Tibial artery (tissue), 4 donors: ENCODE measurements around the gene TNS3.

Experiments
- DNase-seq, 2 donors: peaks; one replicate each; pipeline ENCODE4 v3.0.0-alpha.2; 2019
- H3K27ac ChIP-seq, 2 donors: fragments of 200-600 bp; sonication (generic) in 1 of 2; 1 replicate in 1 of 2; 2 replicates in 1 of 2; pipeline ENCODE4 v1.5.1; 2018 to 2019; ENCODE audit warnings: mild to moderate bottlenecking in 1 of 2
- H3K27me3 ChIP-seq, 2 donors: fragments of 200-600 bp; sonication (generic) in 1 of 2; one replicate each; pipeline versions ENCODE4 v1.5.1 to v1.6.0; 2016 to 2019
- H3K36me3 ChIP-seq, 3 donors: fragments of 200-600 bp; sonication (generic) in 2 of 3; one replicate each; pipeline ENCODE4 v1.5.1; 2016 to 2019; ENCODE audit warnings: mild to moderate bottlenecking in 2 of 3
- H3K4me1 ChIP-seq, 4 donors: fragments of 200-600 bp; sonication (generic) in 2 of 4; 1 replicate in 3 of 4; 2 replicates in 1 of 4; pipeline ENCODE4 v1.5.1; 2016 to 2019
- H3K4me3 ChIP-seq, 2 donors: fragments of 200-600 bp; sonication (generic) in 1 of 2; 1 replicate in 1 of 2; 2 replicates in 1 of 2; pipeline ENCODE4 v1.5.1; 2018 to 2019; ENCODE audit warnings: mild to moderate bottlenecking in 2 of 2
- H3K9me3 ChIP-seq, 3 donors: fragments of 200-600 bp; sonication (generic) in 1 of 3; one replicate each; pipeline ENCODE4 v1.5.1; 2016 to 2019
- intact Hi-C: fragments of 100-400 bp; cut with DNase I; formaldehyde crosslinking; loops from one replicate; pipeline ENCODE4 v1.15.0; 2023; ENCODE audit warnings: low total_unique reads
- TF ChIP-seq, protein P1 (sequence below), 2 experiments: fragments of 200-600 bp in 1 of 2; fragments of 450-650 bp in 1 of 2; IDR thresholded peaks; one replicate each; pipeline ENCODE4 v1.5.1; 2017 to 2019; ENCODE audit warnings: antibody characterized with exemption in 2 of 2, mild to moderate bottlenecking in 1 of 2, moderate library complexity in 1 of 2

TNS3 gene

DNA sequence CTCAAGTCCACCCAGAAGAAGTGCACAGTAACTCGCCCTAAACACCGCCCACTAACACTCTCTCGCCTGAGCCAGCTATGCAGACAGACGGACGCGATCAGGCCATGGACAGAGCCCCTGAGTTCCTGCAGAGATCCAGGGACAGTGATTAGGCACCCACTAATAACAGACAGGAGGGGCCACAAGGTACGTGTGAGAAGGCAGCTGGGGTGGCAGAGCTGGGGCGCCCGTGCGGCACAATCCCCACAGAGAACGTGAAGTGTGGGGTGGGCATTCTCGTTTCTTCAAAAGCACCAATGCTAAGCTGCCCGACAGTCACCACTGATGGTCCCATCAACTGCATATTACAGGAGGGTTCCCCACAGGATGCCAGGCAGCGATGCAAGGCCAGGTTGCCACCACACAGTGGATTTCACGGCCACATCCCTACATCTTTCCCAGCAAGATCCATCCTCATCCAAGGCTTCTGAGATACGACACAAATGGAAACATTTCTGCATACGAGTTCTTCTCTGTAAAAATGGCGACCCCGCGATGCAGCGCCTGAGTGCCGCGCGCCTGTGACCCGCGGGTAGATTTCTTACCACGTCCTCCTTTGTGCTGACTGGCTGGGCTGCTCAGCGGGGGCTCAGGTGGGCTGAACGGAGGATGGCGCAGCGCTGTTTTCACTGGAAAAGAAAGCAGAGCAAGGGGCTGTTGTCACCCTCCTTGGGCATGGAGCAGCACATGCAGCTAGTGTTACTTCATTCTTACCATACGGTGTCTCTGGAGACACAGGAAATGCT, 237.5 kb downstream of the TNS3 start:
- H3K27ac ChIP-seq = no peak overlapping the region
- H3K36me3 ChIP-seq = peaks cover 10 to 23% (median 19%) of the 10 kb centered on the region in 3 donors
- no peaks in the 10 kb centered on the region for H3K4me1 ChIP-seq
- no peaks in the 10 kb centered on the region for H3K27me3 ChIP-seq
- intact Hi-C loops = no loop called here
- TF ChIP-seq, protein P1, sequence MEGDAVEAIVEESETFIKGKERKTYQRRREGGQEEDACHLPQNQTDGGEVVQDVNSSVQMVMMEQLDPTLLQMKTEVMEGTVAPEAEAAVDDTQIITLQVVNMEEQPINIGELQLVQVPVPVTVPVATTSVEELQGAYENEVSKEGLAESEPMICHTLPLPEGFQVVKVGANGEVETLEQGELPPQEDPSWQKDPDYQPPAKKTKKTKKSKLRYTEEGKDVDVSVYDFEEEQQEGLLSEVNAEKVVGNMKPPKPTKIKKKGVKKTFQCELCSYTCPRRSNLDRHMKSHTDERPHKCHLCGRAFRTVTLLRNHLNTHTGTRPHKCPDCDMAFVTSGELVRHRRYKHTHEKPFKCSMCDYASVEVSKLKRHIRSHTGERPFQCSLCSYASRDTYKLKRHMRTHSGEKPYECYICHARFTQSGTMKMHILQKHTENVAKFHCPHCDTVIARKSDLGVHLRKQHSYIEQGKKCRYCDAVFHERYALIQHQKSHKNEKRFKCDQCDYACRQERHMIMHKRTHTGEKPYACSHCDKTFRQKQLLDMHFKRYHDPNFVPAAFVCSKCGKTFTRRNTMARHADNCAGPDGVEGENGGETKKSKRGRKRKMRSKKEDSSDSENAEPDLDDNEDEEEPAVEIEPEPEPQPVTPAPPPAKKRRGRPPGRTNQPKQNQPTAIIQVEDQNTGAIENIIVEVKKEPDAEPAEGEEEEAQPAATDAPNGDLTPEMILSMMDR (IDR thresholded peaks at IDR 0.05) = no peak
- DNase-seq = no peak
- H3K4me3 ChIP-seq = no peak overlapping the region
- no peaks in the 10 kb centered on the region for H3K9me3 ChIP-seq

DNA sequence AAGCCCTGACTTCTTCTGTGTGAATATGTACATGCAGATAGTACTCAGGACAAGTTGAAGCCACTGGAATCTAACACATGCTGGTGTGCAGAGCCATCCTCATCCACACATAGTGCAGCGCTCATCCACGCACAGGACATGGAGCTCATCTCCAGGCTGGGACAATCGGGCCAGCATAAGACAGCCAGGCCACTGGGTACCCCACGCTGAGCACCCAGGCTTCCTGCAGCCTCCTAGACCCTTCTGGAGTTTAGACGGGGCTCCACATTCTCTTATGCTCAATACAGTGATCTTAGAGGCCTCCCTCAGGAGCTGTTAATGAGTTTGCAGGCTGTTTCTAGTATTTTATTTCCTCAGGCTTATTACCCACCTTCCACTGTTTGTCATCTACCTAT, 238.9 kb downstream of the TNS3 start:
- Histone ChIP-seq H3K4me1 (no peaks in the 10 kb centered on the region), H3K4me3 (no peak overlapping the region), H3K27ac (no peak overlapping the region), H3K36me3 (peaks cover 10 to 23% (median 19%) of the 10 kb centered on the region in 3 donors), H3K9me3 (no peaks in the 10 kb centered on the region), H3K27me3 (no peaks in the 10 kb centered on the region)
- no peak for DNase-seq
- intact Hi-C loops = no loop called here
- TF ChIP-seq, protein P1 (IDR thresholded peaks at IDR 0.05) = no peak

DNA sequence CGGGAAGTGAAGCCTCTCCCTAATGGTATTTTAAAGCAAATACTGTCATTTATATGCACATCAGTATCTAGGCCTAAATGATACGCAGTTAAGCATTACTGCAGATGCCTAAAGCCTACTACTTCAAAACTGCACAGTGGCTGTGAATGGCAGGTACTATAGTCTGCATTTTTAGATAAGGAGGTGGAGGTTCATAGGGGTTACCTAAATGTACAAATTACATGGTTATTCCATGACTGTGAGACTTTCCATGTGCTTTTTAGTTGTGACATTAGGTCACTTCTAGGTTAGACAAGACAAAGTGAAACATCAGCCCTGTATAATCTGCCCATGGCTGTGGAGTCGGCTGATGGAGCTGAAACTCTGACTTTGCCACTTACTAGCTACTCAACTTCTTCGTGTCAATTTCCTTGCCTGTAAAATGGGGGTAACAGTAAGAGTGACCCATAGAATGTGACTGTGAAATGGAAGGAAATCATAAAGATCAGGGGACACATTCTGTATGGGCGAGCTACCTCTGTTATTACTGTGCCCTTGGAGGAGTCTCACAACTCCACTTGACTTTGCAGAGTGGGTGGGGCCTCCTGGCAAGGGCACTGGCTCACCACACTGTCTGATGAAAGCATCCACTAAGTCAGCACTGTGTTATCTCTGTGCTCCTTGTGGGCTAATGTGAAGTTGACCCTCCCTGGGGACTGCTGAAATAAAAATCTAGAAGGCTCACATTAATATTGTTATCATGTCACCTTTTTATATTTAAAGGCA, 239.4 kb downstream of the TNS3 start:
- H3K4me1 ChIP-seq = no peaks in the 10 kb centered on the region
- no peaks in the 10 kb centered on the region for H3K27me3 ChIP-seq
- TF ChIP-seq, protein P1 (IDR thresholded peaks at IDR 0.05) = no peak
- peaks cover 10 to 23% (median 19%) of the 10 kb centered on the region in 3 donors for H3K36me3 ChIP-seq
- no peak overlapping the region for H3K4me3 ChIP-seq
- H3K27ac ChIP-seq = no peak overlapping the region
- no peak for DNase-seq
- no peaks in the 10 kb centered on the region for H3K9me3 ChIP-seq
- intact Hi-C loops = no loop called here

DNA sequence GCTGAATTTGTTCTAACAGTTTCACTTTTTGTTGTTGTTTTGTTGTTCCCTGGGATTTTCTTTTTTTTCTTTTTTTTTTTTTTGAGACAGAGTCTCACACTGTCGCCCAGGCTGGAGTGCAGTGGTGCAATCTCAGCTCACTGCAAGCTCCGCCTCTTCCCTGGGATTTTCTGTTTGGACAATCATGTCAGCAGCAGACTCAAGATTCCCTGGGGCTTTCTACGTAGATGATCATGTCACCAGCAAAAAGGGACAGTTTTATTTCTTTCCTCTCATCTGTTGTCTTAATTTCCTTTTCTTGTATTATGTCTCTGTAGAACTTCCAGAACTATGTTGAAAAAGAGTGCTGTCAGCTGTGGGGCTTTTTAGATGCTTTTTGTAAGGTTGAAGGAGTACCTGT, 241.4 kb downstream of the TNS3 start:
- intact Hi-C loops = no loop called here
- H3K36me3 ChIP-seq = peaks cover 10 to 23% (median 19%) of the 10 kb centered on the region in 3 donors
- H3K27me3 ChIP-seq = no peaks in the 10 kb centered on the region
- no peaks in the 10 kb centered on the region for H3K9me3 ChIP-seq
- DNase-seq = no peak
- H3K4me1 ChIP-seq = peaks cover 0 to 17% (median 12%) of the 10 kb centered on the region in 4 donors
- TF ChIP-seq, protein P1 (IDR thresholded peaks at IDR 0.05) = no peak
- H3K4me3 ChIP-seq = no peak overlapping the region
- H3K27ac ChIP-seq = no peak overlapping the region

DNA sequence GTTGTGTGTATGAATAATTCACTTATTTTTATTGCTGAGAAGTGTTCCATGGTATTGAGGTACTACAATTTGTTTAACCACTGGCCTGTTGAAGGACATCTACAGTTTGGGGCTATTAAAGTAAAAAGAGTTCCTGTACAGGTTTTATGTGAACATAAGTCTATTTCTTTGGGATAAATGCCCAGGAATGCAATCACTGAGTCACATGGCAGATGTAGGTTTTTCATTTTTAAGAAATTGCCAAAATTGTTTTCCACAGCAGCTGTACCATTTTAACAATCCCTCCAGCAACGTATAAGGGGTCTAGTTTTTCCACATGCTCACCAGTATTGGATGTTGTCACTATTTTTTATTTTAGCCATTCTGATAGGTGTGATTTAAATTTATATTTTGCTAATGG, 243.9 kb downstream of the TNS3 start:
- Histone ChIP-seq H3K9me3 (no peaks in the 10 kb centered on the region), H3K27ac (no peak overlapping the region), H3K27me3 (no peaks in the 10 kb centered on the region), H3K4me1 (peaks cover 0 to 34% (median 23%) of the 10 kb centered on the region in 4 donors), H3K4me3 (no peak overlapping the region), H3K36me3 (peaks cover 0 to 1% (median 0%) of the 10 kb centered on the region in 3 donors)
- DNase-seq = no peak
- intact Hi-C loops = no loop called here
- TF ChIP-seq, protein P1 (IDR thresholded peaks at IDR 0.05) = no peak
